IMR-90 (cell line): ENCODE measurements around the gene CD96. TPM values are rescaled to one million over a fixed set of nuclear protein-coding genes. Genes with fewer than 3 reads are reported as not detected.

Experiments
- ATAC-seq: fragments of 200-7000 bp; cut with Tn5 transposase; 2 replicates; pipeline ENCODE4 v1.9.1; 2020; ENCODE audit warnings: low read depth, mild to moderate bottlenecking, moderate library complexity
- BruUV-seq: library from RNA; stranded (reverse); fragments of 400-500 nt; replicated peaks from 2 replicates; lab custom pipeline; 2021; lab: Mats Ljungman, UMichigan
- CTCF ChIA-PET: fragments of 300-600 bp; formaldehyde crosslinking; extraction: SDS; loops from one replicate; lab custom pipeline; 2021; ENCODE audit warnings: antibody characterized with exemption; lab: Yijun Ruan, JAX
- POLR2A ChIA-PET: fragments of 300-600 bp; sonication (Branson Sonifier 250); formaldehyde crosslinking; loops from one replicate; lab custom pipeline; 2022; ENCODE audit warnings: antibody characterized with exemption; ENCODE audit not compliant: unreplicated experiment; lab: Charles Lee
- DNase-seq: peaks from one replicate; pipeline ENCODE4 v3.0.0; 2013
- H2AFZ ChIP-seq: replicated peaks from 2 replicates; pipeline ENCODE3; 2013; ENCODE audit warnings: low read length, mild to moderate bottlenecking; ENCODE audit not compliant: poor library complexity
- H2AK5ac ChIP-seq: 2 replicates; pipeline ENCODE4 v1.6.1; 2013; ENCODE audit warnings: low read depth, low read length, inconsistent platforms
- H2AK9ac ChIP-seq: replicated peaks from 2 replicates; pipeline ENCODE3; 2013; ENCODE audit warnings: mild to moderate bottlenecking, low read depth, low read length, moderate library complexity; ENCODE audit not compliant: poor library complexity
- H2BK120ac ChIP-seq: 2 replicates; pipeline ENCODE4 v1.6.1; 2013; ENCODE audit warnings: low read depth, low read length, inconsistent platforms
- H2BK15ac ChIP-seq: 3 replicates; pipeline ENCODE4 v1.6.1; 2013; ENCODE audit warnings: low read depth, low read length, inconsistent platforms
- H2BK20ac ChIP-seq: 2 replicates; pipeline ENCODE4 v1.6.1; 2013; ENCODE audit warnings: low read depth, mild to moderate bottlenecking, inconsistent platforms, low read length, moderate library complexity
- H2BK5ac ChIP-seq: 2 replicates; pipeline ENCODE4 v1.6.1; 2013; ENCODE audit warnings: mild to moderate bottlenecking, low read depth, low read length, inconsistent platforms; ENCODE audit not compliant: poor library complexity, severe bottlenecking
- H3K14ac ChIP-seq: replicated peaks from 2 replicates; pipeline ENCODE4 v1.6.1; 2013; ENCODE audit warnings: low read depth, low read length, inconsistent platforms
- H3K18ac ChIP-seq: 2 replicates; pipeline ENCODE4 v1.6.1; 2013; ENCODE audit warnings: low read depth, low read length, control low read depth
- H3K23ac ChIP-seq: 2 replicates; pipeline ENCODE4 v1.6.1; 2013; ENCODE audit warnings: low read depth, low read length, inconsistent platforms
- H3K27ac ChIP-seq: 2 replicates; pipeline ENCODE4 v1.5.1; 2013; ENCODE audit warnings: mild to moderate bottlenecking, control low read depth, low read length; ENCODE audit not compliant: insufficient read depth
- H3K27me3 ChIP-seq: 2 replicates; pipeline ENCODE4 v1.6.1; 2013; ENCODE audit warnings: low read length; ENCODE audit not compliant: control insufficient read depth, insufficient read depth
- H3K36me3 ChIP-seq: 2 replicates; pipeline ENCODE4 v1.6.1; 2013; ENCODE audit warnings: low read length, mixed read lengths; ENCODE audit not compliant: control insufficient read depth, insufficient read depth
- H3K4ac ChIP-seq: 2 replicates; pipeline ENCODE4 v1.6.1; 2013; ENCODE audit warnings: low read depth, low read length, inconsistent platforms
- H3K4me1 ChIP-seq: 2 replicates; pipeline ENCODE4 v1.6.1; 2013; ENCODE audit warnings: low read length, mixed read lengths; ENCODE audit not compliant: control insufficient read depth, insufficient read depth
- H3K4me2 ChIP-seq: 2 replicates; pipeline ENCODE4 v1.6.1; 2013; ENCODE audit warnings: low read depth, mild to moderate bottlenecking, control low read depth, low read length, moderate library complexity
- H3K4me3 ChIP-seq: 2 replicates; pipeline ENCODE4 v1.5.1; 2013; ENCODE audit warnings: low read depth, mild to moderate bottlenecking, control low read depth, low read length, moderate library complexity; ENCODE audit not compliant: insufficient read depth
- H3K56ac ChIP-seq: 2 replicates; pipeline ENCODE4 v1.6.1; 2013; ENCODE audit warnings: low read length, inconsistent platforms; ENCODE audit not compliant: insufficient read depth; ENCODE audit errors: extremely low read depth
- H3K79me1 ChIP-seq, 2 experiments: 2 replicates each; pipeline ENCODE4 v1.6.1; 2013; ENCODE audit warnings: low read length in 2 of 2, inconsistent platforms in 1 of 2, low read depth in 1 of 2
- H3K9ac ChIP-seq: 2 replicates; pipeline ENCODE4 v1.6.1; 2013; ENCODE audit warnings: low read depth, low read length, control low read depth
- H3K9me1 ChIP-seq: 2 replicates; pipeline ENCODE4 v1.6.1; 2013; ENCODE audit warnings: low read length, inconsistent platforms; ENCODE audit not compliant: insufficient read depth
- H3K9me3 ChIP-seq: 2 replicates; pipeline ENCODE4 v1.6.1; 2013; ENCODE audit warnings: low read length; ENCODE audit not compliant: control insufficient read depth, insufficient read depth
- H4K20me1 ChIP-seq: 2 replicates; pipeline ENCODE4 v1.6.1; 2013; ENCODE audit warnings: low read length, inconsistent platforms; ENCODE audit not compliant: insufficient read depth
- H4K5ac ChIP-seq: 2 replicates; pipeline ENCODE4 v1.6.1; 2013; ENCODE audit warnings: mild to moderate bottlenecking, low read depth, low read length, control low read depth
- H4K8ac ChIP-seq, 2 experiments: 2 replicates each; pipeline ENCODE4 v1.6.1; 2013; ENCODE audit warnings: low read depth in 2 of 2, low read length in 2 of 2, control low read depth in 1 of 2, inconsistent platforms in 1 of 2
- H4K91ac ChIP-seq: 2 replicates; pipeline ENCODE4 v1.6.1; 2013; ENCODE audit warnings: low read depth, low read length, inconsistent platforms; ENCODE audit not compliant: insufficient read depth
- CEBPB ChIP-seq: IDR thresholded peaks from 2 replicates; pipeline ENCODE4 v1.6.1; 2012; ENCODE audit warnings: low read depth, low read length, improper control_type of control experiment
- NFE2L2 ChIP-seq: fragments of 150-350 bp; IDR thresholded peaks from 2 replicates; pipeline ENCODE4 v1.6.1; 2016; ENCODE audit warnings: low read depth, mild to moderate bottlenecking, low read length
- RAD21 ChIP-seq: IDR thresholded peaks from 2 replicates; pipeline ENCODE4 v1.6.1; 2012; ENCODE audit warnings: low read length, improper control_type of control experiment
- WGBS, 2 experiments: methylation state at CpG; one replicate each; pipeline versions ENCODE4 v1.1.5 to v1.1.7; 2013; ENCODE audit warnings: missing lambda C conversion rate in 2 of 2; ENCODE audit not compliant: insufficient read length in 1 of 2; ENCODE audit errors: extremely low coverage in 2 of 2; 5-methylcytosine and 5-hydroxymethylcytosine counted together
- dilution Hi-C: fragments of 300-500 bp; cut with HindIII; formaldehyde crosslinking; loops from one replicate; pipeline ENCODE4 v1.14.3; 2018; ENCODE audit warnings: low sequenced_read_pairs; ENCODE audit not compliant: unreplicated experiment
- in situ Hi-C: fragments of 300-500 bp; cut with MboI; formaldehyde crosslinking; loops from 3 replicates; pipeline ENCODE4 v1.14.3; 2019; ENCODE audit warnings: low sequenced_read_pairs, inconsistent platforms, mixed read lengths
- intact Hi-C: fragments of 100-400 bp; cut with micrococcal nuclease; formaldehyde crosslinking; loops from 2 replicates; pipeline ENCODE4 v1.10.0; 2022
- polyA plus RNA-seq, 3 experiments: library from polyadenylated mRNA; depleted of rRNA; stranded (reverse); fragments of >200 nt; gene quantifications; 2 replicates each; pipeline ENCODE4 v1.2.3, GENCODE V29; 2012; ENCODE audit warnings: low replicate concordance in 1 of 3
- total RNA-seq: library from RNA; depleted of rRNA; stranded (reverse); fragments of >200 nt; gene quantifications from 2 replicates; pipeline ENCODE4 v1.2.3, GENCODE V29; 2012
- TF ChIP-seq, protein P1 (sequence below): fragments of 150-350 bp; IDR thresholded peaks from 2 replicates; pipeline ENCODE4 v1.6.1; 2016; ENCODE audit warnings: low read depth, mild to moderate bottlenecking, low read length, moderate library complexity, borderline replicate concordance

CD96 gene
- total and polyA plus RNA-seq, 2 of the 4 experiments (the other 2 are of a cell fraction) = 0.05 to 0.18 TPM

DNA sequence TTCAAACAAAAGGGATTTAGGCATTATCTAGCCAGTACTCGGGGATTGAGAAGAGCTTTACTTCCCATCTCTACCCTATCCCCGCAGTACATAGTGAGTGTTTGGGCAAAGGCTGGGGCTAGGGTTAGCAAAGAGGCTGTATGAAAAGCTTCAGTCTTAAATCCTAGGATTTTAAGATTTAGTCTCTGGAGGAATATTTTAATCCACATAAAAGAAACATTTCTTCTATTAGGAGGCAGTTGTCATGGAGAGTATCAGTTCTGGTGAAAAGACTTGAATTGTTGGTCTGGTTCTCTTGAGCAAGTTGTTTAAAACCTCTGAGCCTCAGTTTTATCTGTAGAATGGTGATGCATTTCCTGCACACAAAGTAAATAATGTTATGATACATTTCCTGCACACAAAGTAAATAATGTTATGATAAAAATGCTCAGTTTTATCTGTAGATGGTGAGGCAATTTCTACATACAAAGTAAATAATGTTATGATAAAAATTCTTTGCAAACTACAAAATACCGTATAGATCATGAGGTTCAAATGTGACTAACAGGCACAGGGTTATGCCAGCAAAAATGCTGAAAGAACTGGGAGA, 107.1 kb downstream of the CD96 start:
- Histone ChIP-seq H3K36me3 (no peaks in the 10 kb centered on the region), H2BK15ac (0 out of 3 replicates have a peak overlapping the region, but pooled peaks have one; percentile 65), H2AK9ac (no peak overlapping the region), H4K91ac (no peak overlapping the region), H3K79me1 (no peaks in the 10 kb centered on the region), H3K27ac (no peak overlapping the region), H4K5ac (0 out of 2 replicates have a peak overlapping the region, but pooled peaks have one; percentile 40), H2BK120ac (no peak overlapping the region), H4K20me1 (no peaks in the 10 kb centered on the region), H4K8ac (peak overlapping the region in 1 of 2 experiments; percentile 44; a peak in 1 of 4 replicates), H3K9me1 (no peaks in the 10 kb centered on the region), H2AK5ac (no peak overlapping the region), H3K56ac (peak overlapping the region; percentile 17; the same call in 1 of the 2 replicates), H3K4me2 (no peak overlapping the region; the same call in 1 of the 2 replicates), H2AFZ (no peak overlapping the region), H3K14ac (no peak overlapping the region), H3K18ac (peak overlapping the region; percentile 70; the same call in 1 of the 2 replicates), H3K4me1 (peaks cover 5% of the 10 kb centered on the region), H3K9me3 (no peaks in the 10 kb centered on the region), H3K4me3 (no peak overlapping the region), H3K9ac (no peak overlapping the region), H2BK20ac (0 out of 2 replicates have a peak overlapping the region, but pooled peaks have one; percentile 6), H3K27me3 (0 out of 2 replicates have a peak, but pooled peaks cover 2% of the 10 kb centered on the region), H3K4ac (no peak overlapping the region; the same call in 1 of the 2 replicates), H3K23ac (no peak overlapping the region), H2BK5ac (no peak overlapping the region)
- ChIA-PET POLR2A (no interaction called here), CTCF (interaction anchor here (1.3 kb wide), 1 partner anchor 71 kb away, joined by 3 read pairs; no protein-coding TSS in a partner anchor)
- ATAC-seq (peak; percentile 57), DNase-seq (peak; percentile 73)
- dilution Hi-C loops = no loop called here
- no CpG with 5 or more reads among the region's 3 CpGs for WGBS, 2 experiments
- intact Hi-C loops = no loop called here
- in situ Hi-C loops = no loop called here
- no TSS peak for BruUV-seq
- peak; percentile 66 for TF ChIP-seq CEBPB
- TF ChIP-seq RAD21 = no peak
- TF ChIP-seq, protein P1, sequence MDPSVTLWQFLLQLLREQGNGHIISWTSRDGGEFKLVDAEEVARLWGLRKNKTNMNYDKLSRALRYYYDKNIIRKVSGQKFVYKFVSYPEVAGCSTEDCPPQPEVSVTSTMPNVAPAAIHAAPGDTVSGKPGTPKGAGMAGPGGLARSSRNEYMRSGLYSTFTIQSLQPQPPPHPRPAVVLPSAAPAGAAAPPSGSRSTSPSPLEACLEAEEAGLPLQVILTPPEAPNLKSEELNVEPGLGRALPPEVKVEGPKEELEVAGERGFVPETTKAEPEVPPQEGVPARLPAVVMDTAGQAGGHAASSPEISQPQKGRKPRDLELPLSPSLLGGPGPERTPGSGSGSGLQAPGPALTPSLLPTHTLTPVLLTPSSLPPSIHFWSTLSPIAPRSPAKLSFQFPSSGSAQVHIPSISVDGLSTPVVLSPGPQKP = no peak
- no peak for TF ChIP-seq NFE2L2
